NCI-H446 treated with DMSO at 0.1 percent for 48 hours (cell line): Measurements from ENCODE around the gene ZCCHC2.

Source experiments
- DNase-seq: peaks from one replicate; lab custom pipeline; 2025; lab: John Stamatoyannopoulos, UW

The ZCCHC2 gene

GRCh38 chr18:62610351-62610700, 87.5 kb downstream of the ZCCHC2 start:
- DNase-seq, result no peak

DNA sequence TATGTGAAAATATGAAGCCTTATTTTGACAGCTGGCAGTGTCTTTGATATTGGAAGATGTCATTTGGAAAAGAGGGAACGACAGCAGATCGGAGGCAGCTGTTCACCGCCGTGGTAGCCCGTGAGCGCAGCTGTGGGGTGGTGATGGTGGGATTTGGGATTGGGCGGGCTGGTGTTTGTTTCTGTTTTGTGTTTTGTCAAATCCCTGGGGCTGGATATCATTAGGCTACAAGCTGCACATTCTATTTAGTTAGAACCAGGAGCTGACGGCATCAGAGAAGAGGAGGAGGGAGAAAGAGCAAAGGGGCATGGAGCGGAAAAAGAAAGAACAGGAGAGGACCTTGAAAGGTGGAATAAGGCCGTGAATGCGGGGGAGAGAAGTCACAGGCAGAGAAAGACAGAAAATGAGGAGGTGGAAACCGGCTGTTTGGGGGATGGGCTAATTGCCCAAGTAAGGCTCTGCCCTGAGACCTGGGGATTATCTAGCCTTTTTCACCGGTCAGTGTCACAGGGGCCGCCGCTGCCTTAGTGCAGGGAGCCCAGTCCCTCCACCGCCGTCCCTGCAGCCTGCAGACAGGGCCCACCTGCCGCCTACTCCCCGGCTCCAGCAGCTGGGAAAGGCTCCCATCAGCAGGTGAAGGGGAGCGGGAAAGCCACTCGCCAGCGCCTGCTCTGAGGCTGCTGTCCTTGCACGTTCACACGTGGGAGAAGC, 88.0 kb downstream of the ZCCHC2 start:
- no peak for DNase-seq

DNA sequence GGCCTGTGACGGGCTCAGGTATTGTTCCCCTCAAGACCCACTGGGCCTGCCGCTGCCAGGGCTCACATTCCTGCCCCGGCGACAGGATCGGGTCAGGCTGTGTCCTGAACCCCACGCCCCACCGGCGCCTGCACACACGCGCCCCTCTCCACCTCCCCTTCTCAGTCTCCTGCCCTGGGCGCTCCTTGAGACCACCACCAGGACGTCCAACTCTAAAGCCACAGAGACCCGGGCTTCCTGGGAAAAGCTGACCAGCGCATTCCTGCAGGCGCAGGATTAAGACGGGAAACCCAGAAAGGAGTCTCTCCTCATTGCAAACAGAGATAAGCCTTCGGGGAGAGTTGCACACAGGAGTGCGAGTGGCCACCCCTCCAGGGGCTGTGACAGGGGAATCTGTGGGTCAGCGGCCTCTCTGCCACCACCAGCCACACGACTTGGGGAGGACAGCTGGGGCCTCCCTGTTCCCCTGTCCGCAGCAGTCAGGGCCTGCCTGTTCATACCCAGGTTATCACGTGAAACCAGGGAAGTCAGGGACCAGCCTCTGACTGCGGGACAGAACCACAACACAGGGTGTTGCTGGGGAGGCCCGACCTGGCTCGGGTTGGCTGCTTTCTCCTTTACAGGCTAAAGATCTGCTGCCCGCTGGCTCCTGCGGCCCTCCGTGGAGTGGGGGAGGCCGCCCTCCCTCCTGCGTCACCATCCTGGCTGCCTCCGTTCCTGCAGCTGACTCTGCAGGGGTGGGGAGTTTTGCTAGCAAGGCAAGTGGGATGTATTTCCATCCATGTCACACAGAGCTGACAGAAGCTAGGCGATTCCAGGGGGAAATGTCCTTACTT, 88.8 kb downstream of the ZCCHC2 start:
- no peak for DNase-seq

DNA sequence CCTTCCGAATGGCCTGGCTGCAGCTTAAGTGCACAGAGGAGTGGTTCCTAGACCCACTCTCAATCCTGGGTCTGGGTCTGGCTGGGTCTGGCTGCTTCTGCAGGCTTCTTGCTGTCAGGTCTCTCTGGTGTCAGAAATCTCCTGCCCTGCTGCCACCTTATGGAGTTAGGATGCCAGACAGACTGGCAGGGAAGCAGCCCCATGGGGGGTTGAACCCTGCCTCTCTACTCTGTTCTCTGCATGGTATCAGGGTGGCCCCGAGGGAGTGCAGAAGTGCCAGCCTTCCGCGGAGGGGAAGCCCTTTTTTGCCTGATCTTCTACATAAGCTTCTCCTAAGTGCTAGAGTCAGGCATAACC, 89.4 kb downstream of the ZCCHC2 start:
- no peak for DNase-seq

DNA sequence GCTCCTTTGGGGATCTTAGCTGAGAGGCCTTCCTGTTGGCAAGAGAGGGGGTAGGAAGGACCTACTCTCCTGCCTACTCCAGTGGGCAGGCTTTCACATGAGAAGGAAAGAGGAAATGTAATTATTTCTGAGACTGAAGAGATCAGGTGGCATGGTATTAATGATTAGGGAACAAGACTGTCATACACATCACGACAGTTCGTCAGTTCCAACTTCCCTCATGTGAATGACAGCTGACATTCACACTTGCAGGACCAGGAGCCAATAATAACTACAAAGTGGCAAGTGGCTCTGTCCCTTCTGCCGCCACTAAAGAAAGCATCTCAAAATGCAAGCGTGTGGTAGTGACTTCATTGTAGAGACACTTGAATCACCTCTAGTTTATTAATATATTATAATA, 90.0 kb downstream of the ZCCHC2 start:
- DNase-seq, result no peak

DNA sequence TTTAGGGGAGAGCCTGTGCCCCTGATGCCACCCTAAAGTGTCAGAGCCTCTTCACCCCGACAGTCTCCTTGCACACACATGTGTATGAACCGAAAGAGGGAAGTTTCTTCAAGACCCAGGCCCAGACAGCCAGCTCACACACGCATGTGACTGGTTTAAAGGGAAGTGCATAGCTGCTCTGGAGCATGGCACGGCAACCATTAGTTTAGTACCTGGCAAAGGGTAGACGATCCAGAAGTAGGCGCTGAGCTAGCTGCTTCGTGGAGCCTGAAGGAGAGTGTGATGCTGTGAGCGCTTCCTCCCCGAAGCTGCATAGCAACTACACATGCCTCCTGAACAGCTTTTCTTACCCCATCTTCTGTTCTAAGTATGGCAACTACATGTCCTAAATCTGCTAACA, 91.7 kb downstream of the ZCCHC2 start:
- DNase-seq, result no peak

- no peak for DNase-seq
Observed at GRCh38 chr18:62616331-62616805, 93.5 kb downstream of the ZCCHC2 start.

GRCh38 chr18:62617793-62618591, 95.2 kb downstream of the ZCCHC2 start:
- no peak for DNase-seq

- no peak for DNase-seq
Observed at GRCh38 chr18:62618735-62619134, 95.9 kb downstream of the ZCCHC2 start.

DNA sequence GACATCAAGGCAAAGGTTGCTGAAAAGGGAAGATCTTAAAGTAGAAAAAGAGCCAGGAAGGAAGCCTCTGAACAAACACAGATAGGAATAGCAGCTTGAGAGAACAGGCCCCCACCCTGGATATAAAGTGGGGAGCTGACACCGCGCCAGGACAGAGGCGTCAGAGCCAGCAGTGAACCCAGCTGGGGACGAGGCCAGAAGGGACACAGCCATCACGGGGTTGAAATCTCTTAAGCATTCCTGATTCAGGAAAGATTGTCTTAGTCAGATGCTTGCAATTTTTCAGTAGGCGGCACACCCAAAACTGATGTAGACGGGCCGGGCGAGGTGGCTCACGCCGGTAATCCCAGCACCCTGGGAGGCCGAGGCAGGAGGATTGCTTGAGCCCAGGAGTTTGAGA, 98.7 kb downstream of the ZCCHC2 start:
- no peak for DNase-seq

DNA sequence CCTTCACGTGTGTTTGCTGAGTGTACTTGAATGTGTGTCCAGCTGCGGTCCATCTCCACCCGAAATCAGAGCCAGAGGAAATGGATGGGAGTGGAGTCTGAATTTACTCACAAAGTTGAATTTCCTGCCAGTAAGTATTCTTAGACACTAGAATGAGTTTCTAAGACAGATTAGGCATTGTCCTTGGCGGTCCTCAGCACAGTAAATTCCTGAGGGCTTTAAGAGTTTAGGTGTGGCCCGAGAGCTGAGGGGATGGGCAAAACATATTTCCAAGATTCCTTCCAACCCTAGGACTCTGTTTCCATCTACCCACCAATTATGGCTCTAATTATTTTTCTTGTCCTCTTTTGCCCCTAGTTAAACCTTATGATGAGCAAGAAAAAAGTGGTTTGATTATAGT, 102.2 kb downstream of the ZCCHC2 start:
- no peak for DNase-seq
